ENCODE measurements around the gene TLE4.
"Not testable (repeated sequence)": the region's sequence is repeated elsewhere in the genome, so short reads cannot be mapped to it uniquely, and the experiment has no call there.

Gene TLE4

GRCh38 chr9:79646096-79646495 is 74.3 kb downstream of the TLE4 start:
- TF ChIP-seq CTCF (IDR thresholded peaks at IDR 0.05; ENCODE audit: control insufficient read depth, insufficient read depth, low read depth, low read length, missing control alignments), result no peak
- H3K4me3 ChIP-seq (ENCODE audit: control insufficient read depth, low read depth, low read length), result no peak overlapping the region
- DNase-seq (ENCODE audit: low read depth), result no peak

GRCh38 chr9:79651251-79651795 is 79.6 kb downstream of the TLE4 start:
- no peak for DNase-seq (ENCODE audit: low read depth)
- TF ChIP-seq CTCF (IDR thresholded peaks at IDR 0.05; ENCODE audit: control insufficient read depth, insufficient read depth, low read depth, low read length, missing control alignments), result no peak
- H3K4me3 ChIP-seq (ENCODE audit: control insufficient read depth, low read depth, low read length), result no peak overlapping the region

- TF ChIP-seq CTCF (IDR thresholded peaks at IDR 0.05; ENCODE audit: control insufficient read depth, insufficient read depth, low read depth, low read length, missing control alignments), result no peak
- H3K4me3 ChIP-seq (ENCODE audit: control insufficient read depth, low read depth, low read length), result no peak overlapping the region
- DNase-seq (ENCODE audit: low read depth), result no peak
Observed at GRCh38 chr9:79652598-79652997, 80.8 kb downstream of the TLE4 start.

GRCh38 chr9:79654591-79655382 is 83.0 kb downstream of the TLE4 start:
- not testable (repeated sequence) for DNase-seq (ENCODE audit: low read depth); H3K4me3 ChIP-seq (ENCODE audit: control insufficient read depth, low read depth, low read length)

DNA sequence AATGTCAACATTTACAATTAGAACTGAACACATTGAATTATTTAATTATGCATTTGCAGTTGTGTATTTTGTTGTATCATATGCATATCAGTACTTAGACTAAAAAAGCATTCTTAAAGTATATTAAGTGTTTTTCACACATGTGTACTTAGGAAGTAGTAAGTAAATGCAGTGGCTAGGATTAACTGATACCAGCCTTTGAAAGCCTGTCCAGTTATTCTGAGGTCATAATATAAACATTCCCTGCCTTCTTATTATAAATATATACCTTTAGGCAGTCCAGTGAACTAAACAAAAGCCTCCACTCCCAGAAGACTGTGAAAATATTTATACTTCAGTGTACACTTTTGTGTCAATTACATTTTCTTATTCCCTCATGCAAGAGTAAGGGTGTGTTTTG is 83.8 kb downstream of the TLE4 start:
- DNase-seq (ENCODE audit: low read depth), result no peak
- no peak overlapping the region for H3K4me3 ChIP-seq (ENCODE audit: control insufficient read depth, low read depth, low read length)
- TF ChIP-seq CTCF (IDR thresholded peaks at IDR 0.05; ENCODE audit: control insufficient read depth, insufficient read depth, low read depth, low read length, missing control alignments), result no peak

DNA sequence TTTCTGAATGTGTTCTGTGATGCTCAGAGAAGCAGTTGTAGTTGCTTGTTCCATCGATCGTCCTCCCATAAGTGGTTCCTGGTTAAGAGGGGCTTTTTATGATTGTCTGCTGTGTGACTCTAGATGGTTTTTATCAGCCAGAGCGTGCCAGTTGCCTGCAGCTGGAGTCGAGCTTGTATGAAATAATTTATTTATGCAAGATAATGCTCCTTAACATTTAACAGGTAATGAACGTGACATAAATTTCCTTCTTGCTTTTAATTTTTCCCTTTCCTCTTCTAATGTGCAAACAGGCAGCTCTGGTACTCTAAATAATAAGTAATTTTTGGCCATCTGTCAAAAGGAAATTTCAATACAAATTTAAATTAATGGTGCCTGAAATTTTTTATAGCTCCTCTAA is 84.4 kb downstream of the TLE4 start:
- no peak for DNase-seq (ENCODE audit: low read depth)
- H3K4me3 ChIP-seq (ENCODE audit: control insufficient read depth, low read depth, low read length), result no peak overlapping the region
- TF ChIP-seq CTCF (IDR thresholded peaks at IDR 0.05; ENCODE audit: control insufficient read depth, insufficient read depth, low read depth, low read length, missing control alignments), result no peak

DNA sequence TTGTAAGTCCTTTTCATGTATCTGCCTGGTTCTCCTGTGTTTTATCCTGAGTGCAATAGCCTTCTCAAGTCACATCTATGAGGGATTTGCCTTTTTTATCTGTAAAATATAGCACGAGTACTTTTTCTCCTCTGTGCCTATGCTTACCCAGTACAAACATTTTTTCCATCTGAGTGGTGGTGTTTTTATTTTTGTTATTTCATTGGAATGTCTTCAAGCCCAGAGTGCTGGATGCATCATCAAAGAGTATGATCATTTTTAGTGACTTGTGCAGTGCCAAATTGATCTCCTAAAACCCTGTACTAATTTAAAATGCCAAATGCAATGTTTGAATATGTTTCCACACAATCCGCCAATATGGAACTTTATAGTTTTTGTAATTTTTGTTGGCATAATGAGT is 86.1 kb downstream of the TLE4 start:
- TF ChIP-seq CTCF (IDR thresholded peaks at IDR 0.05; ENCODE audit: control insufficient read depth, insufficient read depth, low read depth, low read length, missing control alignments), result no peak
- no peak for DNase-seq (ENCODE audit: low read depth)
- H3K4me3 ChIP-seq (ENCODE audit: control insufficient read depth, low read depth, low read length), result no peak overlapping the region

All from AG09309 (cell line).